Smooth muscle cell (in vitro differentiated cells): ENCODE data around the gene HAGHL. TPM values are rescaled to one million over a fixed set of nuclear protein-coding genes. Genes with fewer than 3 reads are reported as not detected.

Source experiments
- DNase-seq: peaks from one replicate; lab custom pipeline; 2025; ENCODE audit not compliant: unreplicated experiment; lab: John Stamatoyannopoulos, UW
- H2AFZ ChIP-seq: fragments of 200-600 bp; sonication (generic); 2 replicates; pipeline ENCODE4 v1.6.0; 2016; ENCODE audit warnings: antibody characterized with exemption, low read depth, mild to moderate bottlenecking
- H3F3A ChIP-seq: fragments of 200-600 bp; sonication (generic); 2 replicates; pipeline ENCODE4 v1.6.0; 2017; ENCODE audit warnings: antibody characterized with exemption, low read depth
- H3K27ac ChIP-seq: fragments of 200-600 bp; sonication (generic); 2 replicates; pipeline ENCODE4 v1.5.1; 2016; ENCODE audit warnings: low read depth, mild to moderate bottlenecking
- H3K27me3 ChIP-seq: fragments of 200-600 bp; sonication (generic); 2 replicates; pipeline ENCODE4 v1.6.1; 2016; ENCODE audit warnings: low read depth, mild to moderate bottlenecking
- H3K36me3 ChIP-seq: fragments of 200-600 bp; sonication (generic); 2 replicates; pipeline ENCODE4 v1.5.1; 2016; ENCODE audit warnings: low read depth
- H3K4me1 ChIP-seq: fragments of 200-600 bp; sonication (generic); 2 replicates; pipeline ENCODE4 v1.5.1; 2016; ENCODE audit warnings: low read depth
- H3K4me2 ChIP-seq: fragments of 200-600 bp; sonication (generic); 2 replicates; pipeline ENCODE4 v1.6.0; 2016; ENCODE audit warnings: mild to moderate bottlenecking
- H3K4me3 ChIP-seq: fragments of 200-600 bp; sonication (generic); 2 replicates; pipeline ENCODE4 v1.5.1; 2016; ENCODE audit warnings: mild to moderate bottlenecking
- H3K79me2 ChIP-seq: fragments of 200-600 bp; sonication (generic); 2 replicates; pipeline ENCODE4 v1.6.0; 2016; ENCODE audit warnings: low read depth, mild to moderate bottlenecking
- H3K9ac ChIP-seq: fragments of 200-600 bp; sonication (generic); 2 replicates; pipeline ENCODE4 v1.6.0; 2016; ENCODE audit warnings: low read depth
- H3K9me3 ChIP-seq: fragments of 200-600 bp; sonication (generic); replicated peaks from 2 replicates; pipeline ENCODE4 v1.5.1; 2016; ENCODE audit warnings: low read depth
- H4K20me1 ChIP-seq: fragments of 200-600 bp; sonication (generic); 2 replicates; pipeline ENCODE4 v1.6.0; 2016; ENCODE audit warnings: low read depth
- CTCF ChIP-seq: fragments of 200-600 bp; sonication (generic); IDR thresholded peaks from 2 replicates; pipeline ENCODE4 v1.5.1; 2017; ENCODE audit warnings: borderline replicate concordance, mild to moderate bottlenecking, antibody characterized with exemption; ENCODE audit not compliant: insufficient read depth, poor library complexity, severe bottlenecking
- WGBS: methylation state at CpG from one replicate; pipeline ENCODE4 v1.1.7; 2016; ENCODE audit warnings: low lambda C conversion rate; 5-methylcytosine and 5-hydroxymethylcytosine counted together
- polyA plus RNA-seq: library from polyadenylated mRNA; unstranded; fragments of >200 nt; fragmentation: Nextera tagmentation; extraction: Ambion mirVana; gene quantifications from 2 replicates; pipeline ENCODE4 v1.2.1, GENCODE V29; 2016
- total RNA-seq: library from RNA; depleted of rRNA; stranded (reverse); fragments of >200 nt; gene quantifications from 2 replicates; pipeline ENCODE4 v1.2.3, GENCODE V29; 2014

HAGHL gene
- total and polyA plus RNA-seq, 2 experiments from 2014 or later: 3.2 to 23.1 TPM

- no peak for DNase-seq
- no peaks in the 10 kb centered on the region for H3K9me3 ChIP-seq
- no peak overlapping the region for H2AFZ ChIP-seq
- peaks cover 88% of the 10 kb centered on the region for H3K27me3 ChIP-seq
- no peak overlapping the region for H3K27ac ChIP-seq
- no peaks in the 10 kb centered on the region for H3K4me1 ChIP-seq
- no peaks in the 10 kb centered on the region for H3K36me3 ChIP-seq
- no peaks in the 10 kb centered on the region for H3F3A ChIP-seq
- no peak overlapping the region for H3K4me2 ChIP-seq
- H3K79me2 ChIP-seq: no peaks in the 10 kb centered on the region
- H4K20me1 ChIP-seq: peaks cover 7% of the 10 kb centered on the region
- H3K9ac ChIP-seq: no peak overlapping the region
- H3K4me3 ChIP-seq: no peak overlapping the region
- no peak for TF ChIP-seq CTCF
- 87% methylated on average over 19 of the region's 19 CpGs for WGBS
Observed at GRCh38 chr16:702341-702740, 24.6 kb upstream of the HAGHL start.

GRCh38 chr16:703406-703805 lies 23.5 kb upstream of the HAGHL start:
- DNase-seq: no peak
- no peaks in the 10 kb centered on the region for H3K9me3 ChIP-seq
- peaks cover 92% of the 10 kb centered on the region for H3K27me3 ChIP-seq
- H2AFZ ChIP-seq: no peak overlapping the region
- WGBS: 90% methylated on average over 12 of the region's 12 CpGs
- TF ChIP-seq CTCF: no peak
- H3K36me3 ChIP-seq: no peaks in the 10 kb centered on the region
- H4K20me1 ChIP-seq: peaks cover 7% of the 10 kb centered on the region
- H3K79me2 ChIP-seq: no peaks in the 10 kb centered on the region
- H3K27ac ChIP-seq: no peak overlapping the region
- H3F3A ChIP-seq: no peaks in the 10 kb centered on the region
- no peak overlapping the region for H3K9ac ChIP-seq
- H3K4me3 ChIP-seq: no peak overlapping the region
- no peak overlapping the region for H3K4me2 ChIP-seq
- H3K4me1 ChIP-seq: no peaks in the 10 kb centered on the region

- no peaks in the 10 kb centered on the region for H3K79me2 ChIP-seq
- H3K4me2 ChIP-seq: no peak overlapping the region
- H2AFZ ChIP-seq: no peak overlapping the region
- H3K27me3 ChIP-seq: peaks cover 93% of the 10 kb centered on the region
- no peaks in the 10 kb centered on the region for H3K36me3 ChIP-seq
- WGBS: 83% methylated on average over 7 of the region's 7 CpGs
- H3K9me3 ChIP-seq: no peaks in the 10 kb centered on the region
- H3F3A ChIP-seq: no peaks in the 10 kb centered on the region
- DNase-seq: no peak
- H4K20me1 ChIP-seq: peaks cover 7% of the 10 kb centered on the region
- no peak overlapping the region for H3K4me3 ChIP-seq
- H3K27ac ChIP-seq: no peak overlapping the region
- TF ChIP-seq CTCF: no peak
- no peaks in the 10 kb centered on the region for H3K4me1 ChIP-seq
- H3K9ac ChIP-seq: no peak overlapping the region
Observed at GRCh38 chr16:704047-704446, 22.9 kb upstream of the HAGHL start.

- H3K4me2 ChIP-seq: no peak overlapping the region
Observed at GRCh38 chr16:704552-705380, 22.1 kb upstream of the HAGHL start.

More at GRCh38 chr16:704552-705380, 22.1 kb upstream of the HAGHL start:
- peaks cover 87% of the 10 kb centered on the region for H3K27me3 ChIP-seq
- TF ChIP-seq CTCF: no peak
- no peaks in the 10 kb centered on the region for H3K36me3 ChIP-seq
- H3K9ac ChIP-seq: no peak overlapping the region
- H3K9me3 ChIP-seq: no peaks in the 10 kb centered on the region
- WGBS: 35% methylated on average over 28 of the region's 50 CpGs
- H2AFZ ChIP-seq: no peak overlapping the region
- H3K4me1 ChIP-seq: peaks cover 2% of the 10 kb centered on the region
- DNase-seq: no peak
- no peak overlapping the region for H3K27ac ChIP-seq
- no peak overlapping the region for H3K4me3 ChIP-seq
- H3F3A ChIP-seq: no peaks in the 10 kb centered on the region
- H4K20me1 ChIP-seq: peaks cover 7% of the 10 kb centered on the region
- no peaks in the 10 kb centered on the region for H3K79me2 ChIP-seq
